HG03442 (cell line): Measurements from ENCODE around the gene SIVA1.

Source experiments
- ATAC-seq: cut with Tn5 transposase; IDR thresholded peaks from one replicate; pipeline ENCODE4 v1.9.1; 2021; ENCODE audit warnings: mild to moderate bottlenecking, moderate library complexity; ENCODE audit not compliant: unreplicated experiment

The SIVA1 gene

GRCh38 chr14:104794993-104795780 is 42.2 kb downstream of the SIVA1 start, which contains the start of gene AKT1:
AKT1 (minus strand) TSS chr14:104795748; CDS start chr14:104792643, 3,105 bp downstream.
- peak; percentile 21 for ATAC-seq

DNA sequence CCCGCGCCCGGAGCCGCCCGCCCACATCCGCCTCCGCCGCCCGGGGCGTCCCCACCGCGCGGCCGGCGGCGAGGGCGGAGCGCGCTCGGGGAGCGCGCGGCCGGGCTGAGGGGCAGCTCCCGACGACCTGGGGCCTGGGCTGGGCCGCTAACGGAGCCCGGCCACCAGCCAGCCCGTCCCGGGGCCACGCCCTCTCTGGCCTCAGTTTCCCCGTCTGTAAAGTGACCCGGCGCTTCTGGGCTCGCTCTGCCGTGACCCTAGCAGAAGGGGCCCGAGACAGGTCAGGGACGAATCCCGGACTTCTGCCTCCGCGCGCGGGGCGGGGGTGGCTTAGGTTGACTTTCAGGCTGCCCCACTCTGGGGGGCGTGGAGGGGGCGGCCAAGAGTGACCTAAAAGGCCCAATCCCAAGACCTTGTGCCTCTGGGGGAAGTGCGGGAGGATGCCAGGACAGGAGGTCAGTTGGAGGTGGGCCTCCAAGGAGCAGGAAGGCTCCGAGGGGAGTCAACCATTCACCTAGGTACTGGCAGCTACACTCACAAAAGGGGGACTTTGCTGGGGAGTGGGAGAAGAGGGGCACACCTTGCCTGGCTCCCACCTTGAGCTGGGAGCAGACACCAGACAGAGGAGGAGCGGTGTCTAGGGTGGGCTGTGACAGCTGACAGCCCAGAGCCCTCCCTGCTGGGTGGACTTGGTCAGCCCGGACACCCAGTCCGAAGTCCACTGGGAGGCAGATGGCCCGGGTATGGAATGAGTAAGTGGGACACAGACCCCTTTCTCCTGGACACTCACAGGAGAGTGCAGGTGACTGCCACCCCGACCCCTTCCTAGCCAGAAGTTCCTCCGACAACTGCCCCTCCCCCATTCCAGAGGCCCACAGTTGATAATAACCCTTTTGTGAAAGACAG is 43.1 kb downstream of the SIVA1 start:
- peak; percentile 29 for ATAC-seq

DNA sequence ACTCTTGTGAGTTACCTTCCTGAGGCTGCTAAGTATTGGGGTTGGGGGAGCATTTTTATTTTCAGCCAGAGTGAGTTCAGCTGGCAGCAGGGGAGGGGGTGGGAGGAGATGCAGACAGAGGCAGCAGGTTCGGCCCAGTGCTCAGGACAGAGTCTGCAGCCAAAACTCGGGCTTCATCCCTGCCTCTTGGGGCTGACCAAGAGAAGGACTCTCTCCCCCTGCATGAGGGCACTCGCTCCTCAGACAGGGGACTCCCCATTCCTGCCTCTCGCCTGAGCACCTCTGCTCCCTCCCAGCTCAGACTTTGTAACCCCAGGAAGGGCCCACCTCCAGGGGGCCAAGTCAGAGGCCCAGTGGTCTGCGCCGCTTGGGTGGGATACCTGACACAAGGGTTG is 43.7 kb downstream of the SIVA1 start:
- no peak for ATAC-seq

DNA sequence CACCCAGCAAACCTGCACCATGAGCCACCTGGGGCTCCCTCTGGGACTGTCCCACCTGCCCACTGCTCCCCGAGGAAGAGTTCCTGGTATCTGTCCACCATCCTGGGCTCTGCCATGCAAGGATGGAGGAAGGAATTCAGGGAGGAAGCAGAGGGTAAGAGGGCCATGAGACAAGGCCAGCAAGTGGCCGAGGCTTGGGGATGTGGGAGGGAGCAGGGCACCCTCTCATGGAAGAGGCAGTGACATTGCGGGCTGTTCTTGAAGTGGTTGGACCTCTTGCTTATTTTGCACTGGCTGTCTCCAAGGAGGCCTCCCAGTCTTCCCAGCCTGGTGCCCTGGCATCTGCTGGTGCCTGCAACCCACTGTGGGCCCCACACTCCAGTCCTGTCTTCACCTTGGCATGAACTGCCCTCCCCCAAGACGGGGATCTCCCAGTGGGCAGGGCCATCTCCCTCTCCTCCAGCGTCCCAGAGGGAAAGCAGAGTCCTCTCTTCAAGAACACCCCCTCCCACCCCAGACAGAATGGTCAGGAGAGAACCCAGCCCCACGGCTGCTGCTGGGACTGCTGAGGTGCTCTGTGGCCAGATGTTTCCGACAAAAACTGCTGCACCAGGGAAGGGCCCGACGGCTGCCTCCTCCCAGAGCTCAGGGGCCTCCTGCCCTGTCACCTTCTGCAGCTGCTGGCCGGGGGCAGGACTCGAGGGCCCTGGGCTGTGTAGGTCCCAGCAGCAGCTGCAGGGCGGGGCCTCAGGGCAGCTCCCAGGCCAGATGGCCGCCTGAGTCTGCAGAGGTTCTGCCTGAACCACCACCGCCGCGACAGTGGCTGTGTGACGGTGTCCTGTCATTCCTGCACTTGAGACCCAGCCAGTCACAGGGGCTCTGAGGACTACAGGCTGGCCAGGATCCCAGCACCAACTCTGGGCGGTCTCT is 44.4 kb downstream of the SIVA1 start:
- ATAC-seq, result no peak

DNA sequence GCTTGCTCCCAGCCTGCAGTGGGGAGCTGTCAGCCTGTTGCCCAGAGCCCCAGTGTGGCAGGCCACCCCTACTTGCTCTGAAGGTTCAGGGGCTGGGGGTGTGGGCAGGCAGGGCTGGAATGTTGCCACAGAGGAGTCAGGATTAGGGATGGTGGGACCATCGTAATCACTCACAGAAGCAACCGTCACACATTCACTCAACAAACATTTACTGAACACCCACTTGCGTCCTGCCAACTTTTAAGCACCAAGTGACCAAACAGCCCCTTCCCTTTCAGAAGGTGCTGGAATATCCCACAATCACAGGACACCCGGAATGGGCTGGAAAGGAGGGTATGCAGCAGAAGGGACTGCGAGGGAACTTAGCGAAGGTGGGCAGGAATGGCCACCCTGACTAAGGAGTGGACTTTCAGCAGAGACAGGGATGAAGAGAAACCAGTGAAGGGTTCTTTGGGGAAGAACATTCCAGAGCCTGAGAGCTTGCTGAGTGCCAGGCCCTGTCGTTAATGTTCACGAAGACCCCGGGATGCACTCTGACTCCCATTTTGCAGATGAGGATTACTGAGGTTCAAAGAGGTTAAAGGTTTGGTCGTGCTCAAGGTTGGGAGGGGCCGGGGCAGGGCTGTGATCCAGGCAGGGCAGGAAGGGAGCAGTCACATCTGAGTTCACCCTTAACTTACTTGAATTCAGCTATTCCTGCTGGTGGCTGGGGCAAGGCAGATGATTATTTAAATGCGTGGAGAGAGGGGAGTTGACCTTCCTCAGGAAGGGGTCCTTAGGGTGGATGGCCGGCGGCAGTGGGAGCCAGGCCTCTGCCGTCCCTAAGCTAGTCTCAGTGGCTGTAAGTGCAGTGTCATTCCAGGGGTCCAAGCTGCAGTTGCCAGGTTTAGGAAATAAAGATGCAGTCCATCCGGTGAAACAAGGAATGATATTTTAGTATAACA is 45.6 kb downstream of the SIVA1 start:
- ATAC-seq, result no peak

- ATAC-seq, result no peak
Observed at GRCh38 chr14:104799244-104800014, 46.5 kb downstream of the SIVA1 start.

DNA sequence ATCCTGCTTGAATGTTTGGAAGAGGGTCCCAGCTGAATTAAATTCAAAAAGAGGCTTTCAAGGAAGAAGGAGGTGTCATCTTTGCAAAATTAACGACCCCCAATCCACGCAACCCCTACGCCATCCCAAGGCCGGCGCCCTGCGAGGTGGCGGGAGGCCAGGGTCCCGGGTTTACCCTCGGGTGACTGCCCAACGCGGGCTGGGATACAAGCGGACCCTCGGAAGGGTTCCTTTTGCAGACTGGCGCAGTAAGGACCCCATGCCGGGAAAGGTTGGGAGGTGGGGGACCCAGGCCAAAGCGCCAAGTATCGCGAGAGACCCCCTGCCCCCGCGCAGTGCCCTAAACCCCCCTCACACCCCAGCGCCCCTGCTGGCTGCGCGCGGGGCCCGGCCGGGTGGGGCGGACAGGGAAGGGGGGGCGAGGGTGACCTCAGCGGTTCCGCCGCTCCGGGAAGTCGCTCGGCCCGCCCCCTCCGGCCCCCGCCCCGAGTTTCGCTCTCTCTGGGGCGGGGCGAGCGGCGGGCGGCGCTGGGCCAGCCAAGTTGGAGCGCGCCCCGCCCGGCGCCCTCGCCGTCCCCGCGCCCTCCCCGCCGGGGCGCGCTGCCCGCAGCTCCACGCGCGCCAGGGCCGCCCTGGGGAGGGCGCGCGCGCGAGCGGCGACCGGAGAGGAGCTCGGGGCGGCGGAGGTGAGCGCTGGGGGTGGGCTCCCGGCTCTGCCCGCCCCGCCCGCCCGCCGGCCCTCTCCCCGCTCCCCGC is 47.2 kb downstream of the SIVA1 start:
- peak; percentile 46 for ATAC-seq

- ATAC-seq, result peak; percentile 33
Observed at GRCh38 chr14:104800771-104801519, 48.0 kb downstream of the SIVA1 start, which contains the start of gene ZBTB42. ZBTB42 (plus strand) TSS chr14:104801101; CDS start chr14:104801198, 97 bp downstream.

GRCh38 chr14:104801520-104802393 is 48.8 kb downstream of the SIVA1 start:
- ATAC-seq, result no peak

DNA sequence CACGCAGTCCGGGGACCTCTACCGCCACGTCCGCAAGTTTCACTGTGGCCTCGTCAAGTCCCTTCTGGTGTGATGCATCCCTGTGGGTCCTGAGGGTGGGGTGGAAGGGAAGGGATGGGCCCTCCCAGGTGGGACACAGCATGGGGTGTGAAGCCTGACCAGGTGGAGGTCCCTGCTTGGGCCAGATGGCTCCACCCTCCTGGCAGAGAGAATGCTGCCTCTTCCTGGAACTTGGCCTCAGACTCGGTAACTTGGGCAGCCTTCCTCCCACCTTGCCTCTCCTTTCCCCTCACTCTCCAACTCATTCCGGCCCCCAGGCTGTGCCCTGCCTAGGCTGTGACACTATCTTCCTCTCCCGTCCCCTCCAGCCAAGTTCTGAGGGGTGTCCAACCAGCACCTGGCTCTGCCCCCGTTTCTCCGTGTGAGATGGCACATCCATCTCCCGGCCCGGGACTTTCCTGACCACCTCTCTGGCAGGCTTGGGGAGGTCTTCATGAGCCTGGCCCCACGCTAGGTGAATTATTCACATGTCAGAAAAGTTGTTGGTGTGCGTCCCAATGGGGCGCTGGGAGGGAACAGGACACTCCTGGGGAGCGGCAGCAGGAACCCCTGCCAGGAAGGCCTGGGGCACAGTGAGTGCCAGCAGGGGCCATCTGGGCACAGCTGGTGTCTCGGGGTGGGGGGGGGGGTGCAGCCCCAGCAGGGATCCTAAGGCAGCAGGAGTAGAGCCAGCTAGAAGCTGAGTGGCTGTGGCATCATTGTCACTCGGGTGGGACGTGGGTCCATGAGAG is 49.6 kb downstream of the SIVA1 start:
- ATAC-seq, result no peak

GRCh38 chr14:104803280-104803911 is 50.4 kb downstream of the SIVA1 start:
- ATAC-seq, result no peak

- no peak for ATAC-seq
Observed at GRCh38 chr14:104803912-104804410, 51.0 kb downstream of the SIVA1 start.

DNA sequence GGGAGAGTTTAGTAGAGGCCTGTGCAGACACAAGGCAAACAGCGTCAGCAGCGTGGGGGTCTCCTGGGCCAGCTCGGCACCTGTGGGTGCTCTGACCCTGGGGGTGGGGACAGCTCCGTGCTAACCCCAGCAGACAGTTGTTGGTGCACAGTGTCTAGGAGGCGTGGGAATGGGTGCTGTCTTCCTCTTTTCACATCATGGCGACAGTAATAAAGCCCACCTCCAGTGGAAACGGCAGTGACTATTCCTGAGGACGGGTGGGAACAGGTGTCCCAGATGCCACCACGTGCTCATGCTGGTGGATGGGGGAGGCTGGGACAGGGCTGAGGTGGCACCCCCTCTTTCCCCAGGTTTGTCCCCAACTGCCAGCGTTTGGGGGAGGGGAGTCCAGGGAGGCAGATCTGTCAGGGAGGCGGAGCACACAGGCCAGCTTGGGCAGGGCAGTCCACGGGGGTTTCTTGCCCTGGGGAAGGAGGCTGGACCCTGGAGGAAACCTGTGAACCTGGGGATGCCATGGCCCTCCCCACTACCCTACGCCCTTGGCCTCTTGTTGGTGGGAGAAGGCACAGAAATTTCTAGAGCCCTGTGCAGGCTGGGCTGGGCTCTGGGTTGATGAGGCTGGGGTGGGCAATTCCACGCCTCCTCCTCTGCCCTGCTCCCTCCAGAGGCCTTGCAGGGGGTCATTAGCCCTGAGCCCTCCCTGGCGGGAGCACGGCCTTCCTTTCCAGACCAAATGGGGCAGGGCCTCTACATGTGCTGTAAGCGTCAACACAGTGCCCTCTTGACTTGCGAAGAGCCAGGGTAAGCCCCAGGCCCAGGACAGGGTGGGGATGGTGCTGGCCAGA is 51.8 kb downstream of the SIVA1 start:
- no peak for ATAC-seq

- no peak for ATAC-seq
Observed at GRCh38 chr14:104805326-104805678, 52.4 kb downstream of the SIVA1 start.
